Naive thymus-derived CD8-positive, alpha-beta T cell (primary cell): ENCODE data around the gene FILIP1L. TPM values are rescaled to one million over a fixed set of nuclear protein-coding genes. Genes with fewer than 3 reads are reported as not detected.
"Not testable (repeated sequence)": the region's sequence is repeated elsewhere in the genome, so short reads cannot be mapped to it uniquely, and the experiment has no call there.

Experiments
- ATAC-seq, 2 donors: fragments of 150-1000 bp; cut with Tn5 transposase in 1 of 2; sonication (Bioruptor Pico), chemical (Tn5 transposase) in 1 of 2; 1 replicate in 1 of 2; 2 replicates in 1 of 2; pipeline ENCODE4 v1.10.0; 2021; ENCODE audit warnings: mild to moderate bottlenecking in 2 of 2, moderate library complexity in 2 of 2
- POLR2A ChIA-PET: fragments of 350-600 bp; sonication (Branson Sonifier 250); formaldehyde crosslinking; loops from one replicate; lab custom pipeline; 2021; ENCODE audit warnings: antibody characterized with exemption; lab: Charles Lee
- DNase-seq, 10 donors: peaks; one replicate each; pipeline versions ENCODE4 v3.0.0 to v3.0.0-alpha.2; 2020 to 2022
- H3K27ac Mint-ChIP-seq, 10 donors: one replicate each; pipeline ENCODE4 v1.8.0; 2020 to 2022; ENCODE audit warnings: mild to moderate bottlenecking in 10 of 10, mixed read lengths in 10 of 10, moderate library complexity in 4 of 10, inconsistent platforms in 1 of 10
- H3K27me3 Mint-ChIP-seq, 5 donors: one replicate each; pipeline ENCODE4 v1.8.0; 2021 to 2022; ENCODE audit warnings: mixed read lengths in 5 of 5
- H3K36me3 Mint-ChIP-seq, 3 donors: one replicate each; pipeline ENCODE4 v1.8.0; 2020 to 2022; ENCODE audit warnings: mixed read lengths in 3 of 3, mild to moderate bottlenecking in 2 of 3, inconsistent platforms in 1 of 3
- H3K4me1 Mint-ChIP-seq, 4 donors: one replicate each; pipeline ENCODE4 v1.8.0; 2021 to 2022; ENCODE audit warnings: mixed read lengths in 4 of 4
- H3K4me3 Mint-ChIP-seq, 10 donors: one replicate each; pipeline ENCODE4 v1.8.0; 2020 to 2022; ENCODE audit warnings: mild to moderate bottlenecking in 10 of 10, mixed read lengths in 10 of 10, moderate library complexity in 6 of 10, inconsistent platforms in 1 of 10
- H3K9me3 Mint-ChIP-seq, 9 donors: one replicate each; pipeline ENCODE4 v1.8.0; 2020 to 2022; ENCODE audit warnings: mixed read lengths in 9 of 9, mild to moderate bottlenecking in 3 of 9, inconsistent platforms in 1 of 9, moderate library complexity in 1 of 9
- polyA plus RNA-seq, 3 donors: library from polyadenylated mRNA; unstranded; fragments of 300-500 nt; fragmentation: Illumina TruSeq; gene quantifications; one replicate each; pipeline ENCODE4 v1.2.3, GENCODE V29; 2021
- total RNA-seq, 8 experiments: library from RNA in 2 of 8; stranded (reverse) in 2 of 8; gene quantifications; one replicate each; pipeline ENCODE4 v1.2.3 and lab custom pipeline; 2021 to 2026

FILIP1L gene
- total and polyA plus RNA-seq, 5 experiments from 2014 or later: 0.14 to 0.41 (median 0.30) TPM; not detected in 1

DNA sequence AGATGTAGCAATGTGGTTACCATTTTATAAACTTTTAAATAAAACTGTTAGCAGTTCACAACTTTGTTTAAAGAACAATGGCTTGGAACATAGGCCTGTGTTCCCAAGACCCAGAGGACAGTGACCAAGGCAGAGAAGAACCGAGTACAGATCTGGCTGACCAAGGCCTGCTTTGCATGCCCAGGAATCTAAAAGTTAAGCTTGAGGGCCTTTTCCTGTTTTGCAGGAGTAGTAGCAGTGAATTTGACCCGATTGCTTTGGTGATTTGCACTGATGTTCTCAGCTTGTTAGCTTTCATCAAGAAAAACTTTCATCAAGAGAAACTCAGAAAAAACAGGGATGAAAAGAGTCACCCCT is 9.9 kb downstream of the FILIP1L start:
- Mint-ChIP-seq H3K9me3 (peaks cover 0 to 4% (median 0%) of the 10 kb centered on the region in 9 donors), H3K27ac (no peak overlapping the region), H3K4me3 (no peak overlapping the region), H3K4me1 (peaks cover 0 to 12% (median 2%) of the 10 kb centered on the region in 4 donors), H3K36me3 (peaks cover 10 to 23% (median 18%) of the 10 kb centered on the region in 3 donors), H3K27me3 (no peaks in the 10 kb centered on the region)
- no peak for ATAC-seq
- DNase-seq: no peak
- POLR2A ChIA-PET: interaction anchor here (0.5 kb wide), 1 partner anchor 272 kb away, joined by 5 read pairs; no protein-coding TSS in a partner anchor

DNA sequence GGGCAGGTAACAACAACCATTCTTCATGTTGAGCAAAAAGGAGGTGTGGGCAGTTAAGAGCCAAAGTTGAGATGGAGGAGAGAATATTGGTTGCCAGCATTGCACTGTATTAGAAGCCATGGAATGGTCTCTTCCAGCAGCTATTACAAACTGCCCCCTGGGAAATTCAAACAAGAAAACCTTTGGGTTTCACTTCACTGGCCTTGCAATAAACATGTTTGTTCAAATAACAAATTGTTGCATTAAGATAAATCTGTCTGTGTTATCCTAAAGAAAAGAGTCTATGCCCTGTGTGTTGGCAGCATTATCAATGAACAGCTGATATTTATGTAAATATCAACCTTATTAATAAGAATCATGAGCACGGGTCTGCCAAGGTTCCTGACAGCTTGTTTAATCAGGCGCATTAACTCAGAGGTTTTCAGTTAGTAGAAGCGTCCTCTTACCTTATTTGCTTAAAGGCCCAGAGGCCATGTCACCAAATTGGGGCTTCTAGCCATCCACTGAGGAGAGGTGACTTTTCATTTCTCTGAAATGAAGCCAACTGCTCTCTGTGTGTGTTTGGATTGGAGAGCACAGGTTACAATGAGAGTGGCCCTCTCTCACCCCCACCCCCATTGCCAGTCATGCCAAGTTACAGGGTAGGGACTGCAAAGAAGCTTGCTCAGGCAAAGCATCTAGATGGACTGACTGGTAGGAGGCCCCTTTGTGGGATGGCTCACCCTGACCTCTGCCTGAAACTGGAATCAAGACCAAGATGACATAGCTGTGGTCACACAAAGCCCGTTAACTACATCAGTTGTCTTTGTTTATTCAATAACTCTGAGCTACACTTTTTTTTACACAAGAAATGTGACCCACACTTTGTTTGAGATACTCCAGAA is 10.5 kb downstream of the FILIP1L start:
- peaks cover 0 to 4% (median 0%) of the 10 kb centered on the region in 9 donors for H3K9me3 Mint-ChIP-seq
- DNase-seq: no peak
- POLR2A ChIA-PET: interaction anchor here (0.5 kb wide), 1 partner anchor 271 kb away, joined by 5 read pairs; no protein-coding TSS in a partner anchor
- ATAC-seq: no peak
- peaks cover 0 to 12% (median 2%) of the 10 kb centered on the region in 4 donors for H3K4me1 Mint-ChIP-seq
- H3K27ac Mint-ChIP-seq: no peak overlapping the region
- peaks cover 7 to 23% (median 13%) of the 10 kb centered on the region in 3 donors for H3K36me3 Mint-ChIP-seq
- no peaks in the 10 kb centered on the region for H3K27me3 Mint-ChIP-seq
- H3K4me3 Mint-ChIP-seq: no peak overlapping the region

GRCh38 chr3:100102757-100103156 is 11.5 kb downstream of the FILIP1L start:
- H3K36me3 Mint-ChIP-seq: peaks cover 6 to 23% (median 11%) of the 10 kb centered on the region in 3 donors
- POLR2A ChIA-PET: no interaction called here
- DNase-seq (no peak), ATAC-seq (no peak)
- peaks cover 0 to 12% (median 2%) of the 10 kb centered on the region in 4 donors for H3K4me1 Mint-ChIP-seq
- H3K9me3 Mint-ChIP-seq: peaks cover 0 to 4% (median 0%) of the 10 kb centered on the region in 9 donors
- H3K27me3 Mint-ChIP-seq: no peaks in the 10 kb centered on the region
- no peak overlapping the region for H3K4me3 Mint-ChIP-seq
- H3K27ac Mint-ChIP-seq: no peak overlapping the region

DNA sequence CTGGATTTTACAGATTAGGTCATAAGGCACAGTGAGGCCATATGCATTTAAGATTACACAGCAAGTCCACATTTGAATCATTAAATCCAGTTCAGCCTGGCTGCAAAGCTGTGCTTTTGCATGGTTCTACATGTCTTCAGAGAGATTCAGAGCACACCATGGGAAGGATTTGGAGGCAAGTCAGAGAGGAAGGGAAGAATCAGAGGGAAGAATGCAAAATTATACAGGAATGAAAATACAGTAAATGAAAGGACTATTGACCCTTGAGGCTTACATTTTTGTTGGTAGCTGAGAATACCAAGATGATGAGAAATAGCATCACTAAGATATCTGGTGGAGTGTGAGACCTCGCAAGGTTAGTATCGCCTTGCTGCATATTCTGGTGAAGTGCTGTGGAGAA is 13.9 kb downstream of the FILIP1L start:
- peaks cover 6 to 23% (median 11%) of the 10 kb centered on the region in 3 donors for H3K36me3 Mint-ChIP-seq
- DNase-seq (no peak), ATAC-seq (no peak)
- POLR2A ChIA-PET: no interaction called here
- peaks cover 0 to 6% (median 2%) of the 10 kb centered on the region in 4 donors for H3K4me1 Mint-ChIP-seq
- peaks cover 0 to 4% (median 0%) of the 10 kb centered on the region in 9 donors for H3K9me3 Mint-ChIP-seq
- no peak overlapping the region for H3K27ac Mint-ChIP-seq
- no peak overlapping the region for H3K4me3 Mint-ChIP-seq
- no peaks in the 10 kb centered on the region for H3K27me3 Mint-ChIP-seq

GRCh38 chr3:100099621-100100020 is 14.7 kb downstream of the FILIP1L start:
- peaks cover 8 to 23% (median 11%) of the 10 kb centered on the region in 3 donors for H3K36me3 Mint-ChIP-seq
- H3K4me1 Mint-ChIP-seq: peaks cover 0 to 4% (median 1%) of the 10 kb centered on the region in 4 donors
- no peak for ATAC-seq
- H3K9me3 Mint-ChIP-seq: peaks cover 0 to 4% (median 0%) of the 10 kb centered on the region in 9 donors
- H3K27me3 Mint-ChIP-seq: no peaks in the 10 kb centered on the region
- H3K4me3 Mint-ChIP-seq: no peak overlapping the region
- DNase-seq: no peak
- no peak overlapping the region for H3K27ac Mint-ChIP-seq
- POLR2A ChIA-PET: no interaction called here

DNA sequence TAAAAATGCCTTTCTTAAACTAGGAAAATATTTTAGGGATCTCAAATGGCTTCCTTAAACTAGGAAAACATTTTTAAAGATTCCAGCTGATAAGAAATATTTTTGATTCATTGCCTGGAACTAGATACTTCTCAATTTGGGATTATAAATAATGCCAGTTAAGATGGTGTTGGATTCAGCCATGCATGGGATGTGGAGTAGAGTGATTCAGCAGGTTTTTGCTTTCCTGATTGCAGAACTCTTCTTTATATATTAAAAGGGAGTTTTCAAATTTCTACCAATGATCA is 15.6 kb downstream of the FILIP1L start:
- DNase-seq (no peak), ATAC-seq (no peak)
- Mint-ChIP-seq H3K27me3 (no peaks in the 10 kb centered on the region), H3K4me3 (no peak overlapping the region), H3K9me3 (peaks cover 0 to 4% (median 0%) of the 10 kb centered on the region in 9 donors), H3K36me3 (peaks cover 8 to 23% (median 11%) of the 10 kb centered on the region in 3 donors), H3K4me1 (peaks cover 0 to 4% (median 1%) of the 10 kb centered on the region in 4 donors), H3K27ac (no peak overlapping the region)
- POLR2A ChIA-PET: no interaction called here

- H3K4me3 Mint-ChIP-seq: no peak overlapping the region
- DNase-seq: no peak
- H3K27ac Mint-ChIP-seq: no peak overlapping the region
- ATAC-seq: no peak
- H3K9me3 Mint-ChIP-seq: peaks cover 0 to 4% (median 0%) of the 10 kb centered on the region in 9 donors
- H3K36me3 Mint-ChIP-seq: peaks cover 8 to 23% (median 11%) of the 10 kb centered on the region in 3 donors
- H3K4me1 Mint-ChIP-seq: peaks cover 0 to 4% (median 0%) of the 10 kb centered on the region in 4 donors
- POLR2A ChIA-PET: no interaction called here
- H3K27me3 Mint-ChIP-seq: no peaks in the 10 kb centered on the region
Observed at GRCh38 chr3:100097919-100098783, 16.1 kb downstream of the FILIP1L start.

GRCh38 chr3:100096866-100097265 is 17.4 kb downstream of the FILIP1L start:
- ATAC-seq: no peak
- no peak overlapping the region for H3K27ac Mint-ChIP-seq
- H3K27me3 Mint-ChIP-seq: no peaks in the 10 kb centered on the region
- DNase-seq: no peak
- H3K4me1 Mint-ChIP-seq: peaks cover 0 to 4% (median 0%) of the 10 kb centered on the region in 4 donors
- H3K36me3 Mint-ChIP-seq: peaks cover 6 to 16% (median 8%) of the 10 kb centered on the region in 3 donors
- POLR2A ChIA-PET: no interaction called here
- peaks cover 0 to 4% (median 0%) of the 10 kb centered on the region in 9 donors for H3K9me3 Mint-ChIP-seq
- no peak overlapping the region for H3K4me3 Mint-ChIP-seq

DNA sequence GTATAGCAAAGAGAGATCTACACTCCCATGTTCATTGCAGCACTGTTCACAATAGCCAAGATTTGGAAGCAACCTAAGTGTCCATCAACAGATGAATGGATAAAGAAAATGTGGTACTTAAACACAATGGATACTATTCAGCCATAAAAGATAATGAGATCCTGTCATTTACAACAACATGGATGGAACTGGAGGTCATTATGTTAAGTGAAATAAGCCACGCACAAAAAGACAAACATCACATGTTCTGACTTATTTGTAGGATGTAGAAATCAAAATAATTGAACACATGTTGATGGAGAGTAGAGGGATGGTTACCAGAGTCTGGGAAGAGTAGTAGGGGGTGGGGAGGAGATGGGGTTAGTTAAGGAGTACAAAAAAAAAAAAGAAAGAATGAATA is 18.0 kb downstream of the FILIP1L start:
- H3K4me1 Mint-ChIP-seq, H3K27me3 Mint-ChIP-seq, DNase-seq, H3K4me3 Mint-ChIP-seq, H3K27ac Mint-ChIP-seq, POLR2A ChIA-PET, ATAC-seq, H3K9me3 Mint-ChIP-seq: not testable (repeated sequence)
- peaks cover 3 to 15% (median 5%) of the 10 kb centered on the region in 3 donors for H3K36me3 Mint-ChIP-seq

DNA sequence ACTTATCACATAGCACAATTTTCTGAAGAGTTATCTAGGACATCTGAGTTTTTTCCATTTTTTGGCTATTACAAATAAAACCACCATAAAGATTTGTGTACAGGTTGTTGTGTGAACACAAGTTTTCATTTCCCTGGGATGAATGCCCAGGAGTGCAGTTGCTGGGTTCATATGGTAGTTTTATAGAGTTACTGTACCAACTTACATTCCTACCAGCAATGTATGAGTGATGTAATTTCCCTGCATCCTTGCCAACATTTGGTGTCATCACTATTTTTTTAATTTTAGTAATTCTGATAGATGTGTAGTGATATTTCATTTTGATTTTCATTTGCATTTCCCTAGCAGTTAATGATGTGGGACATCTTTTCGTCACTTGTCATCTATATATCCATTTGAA is 20.5 kb downstream of the FILIP1L start:
- Mint-ChIP-seq H3K27ac (no peak overlapping the region), H3K9me3 (no peaks in the 10 kb centered on the region), H3K4me3 (no peak overlapping the region), H3K36me3 (peaks cover 0 to 3% (median 2%) of the 10 kb centered on the region in 3 donors), H3K27me3 (no peaks in the 10 kb centered on the region), H3K4me1 (no peaks in the 10 kb centered on the region)
- POLR2A ChIA-PET: no interaction called here
- DNase-seq (no peak), ATAC-seq (no peak)

DNA sequence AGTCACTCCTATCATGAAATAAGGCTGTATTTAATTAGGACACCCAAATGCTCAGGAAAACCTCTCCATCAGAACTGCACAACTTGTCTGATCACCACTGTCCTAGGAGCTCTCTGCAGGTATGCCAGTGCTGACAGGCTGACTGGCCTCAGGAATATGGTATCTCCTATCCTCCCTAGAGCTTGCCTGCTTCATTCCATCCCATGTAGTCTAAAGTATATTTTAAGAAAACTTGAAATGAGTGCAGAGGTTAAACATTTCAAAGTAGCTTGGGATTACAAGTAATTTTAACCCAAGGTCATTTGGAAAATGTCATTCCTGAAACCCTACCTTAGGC is 23.7 kb downstream of the FILIP1L start:
- Mint-ChIP-seq H3K4me1 (peaks cover 0 to 3% (median 0%) of the 10 kb centered on the region in 4 donors), H3K36me3 (peaks cover 0 to 6% (median 6%) of the 10 kb centered on the region in 3 donors), H3K27ac (no peak overlapping the region), H3K4me3 (no peak overlapping the region), H3K27me3 (no peaks in the 10 kb centered on the region), H3K9me3 (no peaks in the 10 kb centered on the region)
- ATAC-seq (no peak), DNase-seq (no peak)
- POLR2A ChIA-PET: no interaction called here

- ATAC-seq: no peak
- POLR2A ChIA-PET: no interaction called here
- no peaks in the 10 kb centered on the region for H3K9me3 Mint-ChIP-seq
- no peaks in the 10 kb centered on the region for H3K27me3 Mint-ChIP-seq
- peaks cover 0 to 6% (median 5%) of the 10 kb centered on the region in 3 donors for H3K36me3 Mint-ChIP-seq
- H3K4me1 Mint-ChIP-seq: peaks cover 0 to 3% (median 1%) of the 10 kb centered on the region in 4 donors
- no peak overlapping the region for H3K27ac Mint-ChIP-seq
- no peak for DNase-seq
- no peak overlapping the region for H3K4me3 Mint-ChIP-seq
Observed at GRCh38 chr3:100089812-100090668, 24.3 kb downstream of the FILIP1L start.
